Sigmoid colon (tissue), 7 donors: ENCODE data around the gene ELMO1. TPM values are rescaled to one million over a fixed set of nuclear protein-coding genes. Genes with fewer than 3 reads are reported as not detected.

Experiments
- DNase-seq: peaks from one replicate; pipeline ENCODE4 v3.0.0-alpha.2; 2019
- H3K27ac ChIP-seq, 4 donors: fragments of 200-600 bp; sonication (generic); one replicate each; pipeline ENCODE4 v1.5.1; 2016 to 2019; ENCODE audit warnings: mild to moderate bottlenecking in 1 of 4
- H3K27me3 ChIP-seq, 3 donors: fragments of 200-600 bp; sonication (generic); one replicate each; pipeline ENCODE4 v1.5.1; 2019; ENCODE audit warnings: mild to moderate bottlenecking in 1 of 3
- H3K36me3 ChIP-seq, 4 donors: fragments of 200-600 bp; sonication (generic); one replicate each; pipeline ENCODE4 v1.5.1; 2016 to 2019
- H3K4me1 ChIP-seq, 4 donors: fragments of 200-600 bp; sonication (generic); one replicate each; pipeline ENCODE4 v1.5.1; 2017 to 2019
- H3K4me3 ChIP-seq, 4 donors: fragments of 200-600 bp; sonication (generic); one replicate each; pipeline ENCODE4 v1.5.1; 2017 to 2019; ENCODE audit warnings: mild to moderate bottlenecking in 2 of 4, moderate library complexity in 1 of 4
- H3K9me3 ChIP-seq, 4 donors: fragments of 200-600 bp in 3 of 4; sonication (generic) in 3 of 4; one replicate each; pipeline versions ENCODE4 v1.5.1 to v1.6.1; 2013 to 2019
- EP300 ChIP-seq, 4 donors: sonication (generic); formaldehyde crosslinking; IDR thresholded peaks; one replicate each; pipeline ENCODE4 v1.6.1; 2017; ENCODE audit warnings: antibody characterized with exemption in 4 of 4
- POLR2A ChIP-seq, 2 donors: fragments of 450-650 bp; IDR thresholded peaks; one replicate each; pipeline ENCODE4 v1.6.1; 2016; ENCODE audit warnings: antibody characterized with exemption in 2 of 2, mild to moderate bottlenecking in 2 of 2, moderate library complexity in 2 of 2
- POLR2AphosphoS5 ChIP-seq, 4 donors: sonication (generic); formaldehyde crosslinking; IDR thresholded peaks; one replicate each; pipeline ENCODE4 v1.6.1; 2017; ENCODE audit warnings: antibody characterized with exemption in 4 of 4
- WGBS, 2 donors: extraction: QIAGEN DNeasy Blood & Tissue Kit; methylation state at CpG; one replicate each; pipeline ENCODE4 v1.1.7; 2013; 5-methylcytosine and 5-hydroxymethylcytosine counted together
- intact Hi-C: fragments of 100-400 bp; cut with DNase I; formaldehyde crosslinking; loops from one replicate; pipeline ENCODE4 v1.15.1; 2023
- polyA plus RNA-seq, 3 donors: library from polyadenylated mRNA; stranded (reverse); fragments of 200-250 nt; gene quantifications; one replicate each; pipeline ENCODE4 v1.2.3, GENCODE V29; 2013
- total RNA-seq, 4 donors: library from RNA; depleted of rRNA; stranded (reverse); fragments of >200 nt; gene quantifications; one replicate each; pipeline ENCODE4 v1.1.0, GENCODE V29; 2016
- TF ChIP-seq, protein P1 (sequence below), 4 experiments: fragments of 450-650 bp in 3 of 4; fragments of 200-600 bp in 1 of 4; IDR thresholded peaks; one replicate each; pipeline ENCODE4 v1.5.1; 2016 to 2019; ENCODE audit warnings: antibody characterized with exemption in 4 of 4, mild to moderate bottlenecking in 3 of 4, moderate library complexity in 2 of 4
- donor health status: healthy with polysubstance abuse.
- donor health status: Bipolar disorder and iron deficiency.
- donor health status: healthy.

The ELMO1 gene
- total and polyA plus RNA-seq, 7 donors, result 2.3 to 63.1 (median 33.9) TPM

DNA sequence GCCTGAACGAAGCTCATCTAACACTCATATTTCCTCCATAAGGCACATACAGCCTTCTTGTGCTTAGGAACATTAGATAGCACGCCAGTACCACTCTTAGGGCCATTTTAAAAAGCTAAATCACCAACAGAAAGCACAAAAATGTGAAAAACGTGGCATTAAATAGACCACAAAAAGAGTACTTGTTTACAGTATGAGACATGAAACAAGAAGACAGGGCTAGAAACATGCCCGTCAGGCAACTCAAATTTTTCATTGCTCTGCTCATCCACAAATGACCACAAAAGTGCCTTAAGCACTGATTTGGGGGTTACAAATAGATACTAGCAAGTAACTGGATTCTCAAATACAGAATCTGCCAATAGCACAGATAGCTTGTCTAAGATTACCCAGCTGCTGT lies 67.8 kb downstream of the ELMO1 start:
- DNase-seq, result no peak
- 85 to 92% methylated on average over 4 of the region's 4 CpGs for WGBS, 2 donors
- no peaks in the 10 kb centered on the region for H3K4me1 ChIP-seq
- intact Hi-C loops, result no loop called here
- H3K4me3 ChIP-seq, result no peak overlapping the region
- H3K27ac ChIP-seq, result no peak overlapping the region
- H3K9me3 ChIP-seq, result no peaks in the 10 kb centered on the region
- no peak for TF ChIP-seq POLR2A (IDR thresholded peaks at IDR 0.05)
- no peak for TF ChIP-seq EP300 (IDR thresholded peaks at IDR 0.05)
- TF ChIP-seq POLR2AphosphoS5 (IDR thresholded peaks at IDR 0.05), result no peak
- TF ChIP-seq, protein P1, sequence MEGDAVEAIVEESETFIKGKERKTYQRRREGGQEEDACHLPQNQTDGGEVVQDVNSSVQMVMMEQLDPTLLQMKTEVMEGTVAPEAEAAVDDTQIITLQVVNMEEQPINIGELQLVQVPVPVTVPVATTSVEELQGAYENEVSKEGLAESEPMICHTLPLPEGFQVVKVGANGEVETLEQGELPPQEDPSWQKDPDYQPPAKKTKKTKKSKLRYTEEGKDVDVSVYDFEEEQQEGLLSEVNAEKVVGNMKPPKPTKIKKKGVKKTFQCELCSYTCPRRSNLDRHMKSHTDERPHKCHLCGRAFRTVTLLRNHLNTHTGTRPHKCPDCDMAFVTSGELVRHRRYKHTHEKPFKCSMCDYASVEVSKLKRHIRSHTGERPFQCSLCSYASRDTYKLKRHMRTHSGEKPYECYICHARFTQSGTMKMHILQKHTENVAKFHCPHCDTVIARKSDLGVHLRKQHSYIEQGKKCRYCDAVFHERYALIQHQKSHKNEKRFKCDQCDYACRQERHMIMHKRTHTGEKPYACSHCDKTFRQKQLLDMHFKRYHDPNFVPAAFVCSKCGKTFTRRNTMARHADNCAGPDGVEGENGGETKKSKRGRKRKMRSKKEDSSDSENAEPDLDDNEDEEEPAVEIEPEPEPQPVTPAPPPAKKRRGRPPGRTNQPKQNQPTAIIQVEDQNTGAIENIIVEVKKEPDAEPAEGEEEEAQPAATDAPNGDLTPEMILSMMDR (IDR thresholded peaks at IDR 0.05), result no peak
- no peaks in the 10 kb centered on the region for H3K36me3 ChIP-seq
- H3K27me3 ChIP-seq, result no peaks in the 10 kb centered on the region

- Histone ChIP-seq H3K36me3 (no peaks in the 10 kb centered on the region), H3K4me1 (no peaks in the 10 kb centered on the region), H3K9me3 (no peaks in the 10 kb centered on the region), H3K27ac (no peak overlapping the region), H3K27me3 (no peaks in the 10 kb centered on the region), H3K4me3 (no peak overlapping the region)
- intact Hi-C loops, result no loop called here
- DNase-seq, result no peak
- 84 to 85% methylated on average over 4 of the region's 4 CpGs for WGBS, 2 donors
- TF ChIP-seq EP300 (IDR thresholded peaks at IDR 0.05), result no peak
- TF ChIP-seq, protein P1 (IDR thresholded peaks at IDR 0.05), result no peak
- no peak for TF ChIP-seq POLR2A (IDR thresholded peaks at IDR 0.05)
- no peak for TF ChIP-seq POLR2AphosphoS5 (IDR thresholded peaks at IDR 0.05)
These were observed 69.0 kb downstream of the ELMO1 start for GRCh38 chr7:37379546-37380277.

DNA sequence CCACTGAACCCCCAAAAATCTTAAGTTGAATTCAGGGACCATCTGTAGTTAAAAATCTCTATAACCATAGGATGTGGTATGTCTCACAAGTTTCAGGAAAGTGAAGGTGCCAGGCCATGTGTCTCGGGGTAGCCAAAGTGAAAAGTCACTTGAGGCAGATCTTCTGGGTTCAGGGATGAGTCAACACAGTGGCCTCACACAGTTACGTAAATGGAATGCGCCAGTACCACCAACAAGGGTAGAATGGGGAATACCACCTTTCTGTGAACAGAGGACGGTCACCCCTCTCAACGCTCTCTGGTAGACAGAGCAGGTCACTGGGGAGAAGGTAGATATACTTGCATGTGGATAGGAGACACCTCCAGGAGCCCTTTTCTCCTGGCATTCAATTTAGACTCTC lies 71.4 kb downstream of the ELMO1 start:
- no peaks in the 10 kb centered on the region for H3K27me3 ChIP-seq
- H3K4me3 ChIP-seq, result no peak overlapping the region
- no peaks in the 10 kb centered on the region for H3K36me3 ChIP-seq
- no peak overlapping the region for H3K27ac ChIP-seq
- H3K9me3 ChIP-seq, result no peaks in the 10 kb centered on the region
- intact Hi-C loops, result no loop called here
- TF ChIP-seq, protein P1 (IDR thresholded peaks at IDR 0.05), result no peak
- TF ChIP-seq POLR2AphosphoS5 (IDR thresholded peaks at IDR 0.05) (no peak), POLR2A (IDR thresholded peaks at IDR 0.05) (no peak), EP300 (IDR thresholded peaks at IDR 0.05) (no peak)
- no peak for DNase-seq
- 88 to 95% methylated on average over 5 of the region's 5 CpGs for WGBS, 2 donors
- H3K4me1 ChIP-seq, result no peaks in the 10 kb centered on the region

DNA sequence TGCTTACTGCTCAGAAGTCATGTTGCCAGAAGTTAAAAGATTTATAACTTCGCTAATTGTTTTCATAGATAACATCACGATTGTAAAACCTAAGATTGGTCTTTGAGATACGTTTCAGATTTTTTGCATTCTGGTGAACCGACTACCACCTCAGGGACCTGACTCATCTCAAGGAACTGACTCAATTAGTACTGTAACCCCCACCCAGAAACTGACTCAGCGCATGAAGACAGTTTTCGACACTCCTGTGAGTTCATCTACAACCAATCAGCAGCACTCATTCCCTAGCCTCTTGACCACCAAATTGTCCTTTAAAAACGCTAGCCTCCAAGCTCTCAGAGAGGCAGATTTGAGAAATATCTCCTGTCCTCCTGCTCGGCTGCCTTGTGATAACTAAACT lies 72.3 kb downstream of the ELMO1 start:
- DNase-seq, result no peak
- no peak for TF ChIP-seq EP300 (IDR thresholded peaks at IDR 0.05)
- no peak for TF ChIP-seq POLR2AphosphoS5 (IDR thresholded peaks at IDR 0.05)
- no peak for TF ChIP-seq POLR2A (IDR thresholded peaks at IDR 0.05)
- TF ChIP-seq, protein P1 (IDR thresholded peaks at IDR 0.05), result no peak
- Histone ChIP-seq H3K9me3 (no peaks in the 10 kb centered on the region), H3K36me3 (no peaks in the 10 kb centered on the region), H3K4me3 (no peak overlapping the region), H3K27ac (no peak overlapping the region), H3K4me1 (no peaks in the 10 kb centered on the region), H3K27me3 (no peaks in the 10 kb centered on the region)
- intact Hi-C loops, result no loop called here
- WGBS, 2 donors, result 78 to 86% methylated on average over 8 of the region's 8 CpGs

- H3K36me3 ChIP-seq, result no peaks in the 10 kb centered on the region
- no peaks in the 10 kb centered on the region for H3K4me1 ChIP-seq
- WGBS, 2 donors, result 94 to 95% methylated on average over 3 of the region's 3 CpGs
- no peaks in the 10 kb centered on the region for H3K27me3 ChIP-seq
- no peak for DNase-seq
- no peak overlapping the region for H3K4me3 ChIP-seq
- intact Hi-C loops, result no loop called here
- no peaks in the 10 kb centered on the region for H3K9me3 ChIP-seq
- TF ChIP-seq EP300 (IDR thresholded peaks at IDR 0.05) (no peak), POLR2A (IDR thresholded peaks at IDR 0.05) (no peak), POLR2AphosphoS5 (IDR thresholded peaks at IDR 0.05) (no peak)
- TF ChIP-seq, protein P1 (IDR thresholded peaks at IDR 0.05), result no peak
- H3K27ac ChIP-seq, result no peak overlapping the region
These were observed 75.9 kb downstream of the ELMO1 start for GRCh38 chr7:37372750-37373149.
